ENCODE results near the gene DCBLD2.

- TF ChIP-seq CTCF (conservative IDR thresholded peaks at IDR 0.05; ENCODE audit: low read depth, low read length) (0 out of 2 replicates have a peak, but pooled peaks have one; percentile 13), EZH2 (IDR thresholded peaks at IDR 0.05; ENCODE audit: borderline replicate concordance, low read depth, low read length, poor library complexity, severe bottlenecking) (no peak)
These were observed 123.7 kb downstream of the DCBLD2 start for GRCh38 chr3:98777801-98778220.
